ENCODE measurements around the gene PNKP. TPM values are rescaled to one million over a fixed set of nuclear protein-coding genes. Genes with fewer than 3 reads are reported as not detected.

PNKP gene
- total and polyA plus RNA-seq, 2 of the 8 experiments (the other 6 are each of a cell fraction or from before 2014, with no cell fraction given): 45.8 to 105 TPM

- TF ChIP-seq KDM5A (IDR thresholded peaks at IDR 0.05; ENCODE audit: low read length) (peak; percentile 68; the same call in 1 of the 2 replicates), PHF8 (conservative IDR thresholded peaks at IDR 0.05; ENCODE audit: low read depth, low read length) (peak; percentile 84), TEAD4 (IDR thresholded peaks at IDR 0.05; ENCODE audit: low read depth, low read length) (0 out of 2 replicates have a peak, but pooled peaks have one; percentile 60), ASH2L (IDR thresholded peaks at IDR 0.05; ENCODE audit: low read length) (peak; percentile 55), KDM4A (IDR thresholded peaks at IDR 0.05; ENCODE audit: low read depth, low read length, severe bottlenecking) (peak; percentile 92), RBBP5 (IDR thresholded peaks at IDR 0.05; ENCODE audit: borderline replicate concordance, low read depth, low read length) (peak; percentile 91), EZH2 (IDR thresholded peaks at IDR 0.05; ENCODE audit: low read depth, low read length, severe bottlenecking) (no peak), SIX5 (IDR thresholded peaks at IDR 0.05; ENCODE audit: low read depth, low read length) (peak; percentile 40), CBX5 (IDR thresholded peaks at IDR 0.05; ENCODE audit: low read depth, low read length) (no peak), GABPA (IDR thresholded peaks at IDR 0.05; ENCODE audit: borderline replicate concordance, insufficient read depth, low read length) (no peak), BACH1 (IDR thresholded peaks at IDR 0.05; ENCODE audit: low read length) (no peak), CREB1 (IDR thresholded peaks at IDR 0.05) (peak; percentile 69; the same call in 1 of the 2 replicates), NRF1 (IDR thresholded peaks at IDR 0.05; ENCODE audit: low read depth, low read length) (peak; percentile 62), POLR2AphosphoS5 (IDR thresholded peaks at IDR 0.05; ENCODE audit: low read depth, low read length) (peak; percentile 75; the same call in 1 of the 2 replicates), USF2 (IDR thresholded peaks at IDR 0.05; ENCODE audit: low read length) (no peak), ATF2 (IDR thresholded peaks at IDR 0.05; ENCODE audit: low read length) (no peak), JUN (IDR thresholded peaks at IDR 0.05; ENCODE audit: low read depth, low read length) (no peak), TAF7 (optimal IDR thresholded peaks at IDR 0.05; ENCODE audit: borderline replicate concordance, low read depth, low read length) (no peak), HDAC2 (IDR thresholded peaks at IDR 0.05; ENCODE audit: borderline replicate concordance in 1 of 2, low read depth in 2 of 2, low read length in 2 of 2) (peak in 1 of 2 experiments; percentile 25; a peak in 1 of 4 replicates)
Measured at GRCh38 chr19:49817964-49818648, 49.3 kb downstream of the PNKP start, which contains the start of gene MED25 (continued).

All from H1 (cell line).